GM12872 (cell line): ENCODE results near the gene HMGB1.

Experiments
- TF ChIP-seq, protein P1 (sequence below): IDR thresholded peaks from 3 replicates; pipeline ENCODE4 v1.5.1; 2011; ENCODE audit warnings: low read depth, mild to moderate bottlenecking, low read length, moderate library complexity; ENCODE audit not compliant: insufficient read depth

Gene HMGB1

DNA sequence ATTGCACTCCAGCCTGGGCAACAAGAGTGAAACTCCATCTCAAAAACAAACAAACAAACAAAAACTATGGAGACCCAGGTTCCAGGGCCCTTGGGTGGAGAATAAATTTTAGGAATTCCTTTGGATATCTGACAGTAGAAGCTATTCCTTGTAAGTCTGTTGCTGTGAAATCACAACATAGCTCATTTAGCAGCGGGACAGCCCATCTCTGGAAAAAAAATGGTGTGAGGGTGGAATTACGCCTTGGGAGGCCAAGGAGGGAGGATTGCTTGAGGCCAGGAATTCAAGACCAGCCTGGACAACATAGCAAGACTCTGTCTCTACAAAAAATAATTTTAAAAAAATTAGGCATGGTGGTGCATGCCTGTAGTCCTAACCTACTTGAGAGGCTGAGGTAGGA is 15.7 kb downstream of the HMGB1 start:
- TF ChIP-seq, protein P1, sequence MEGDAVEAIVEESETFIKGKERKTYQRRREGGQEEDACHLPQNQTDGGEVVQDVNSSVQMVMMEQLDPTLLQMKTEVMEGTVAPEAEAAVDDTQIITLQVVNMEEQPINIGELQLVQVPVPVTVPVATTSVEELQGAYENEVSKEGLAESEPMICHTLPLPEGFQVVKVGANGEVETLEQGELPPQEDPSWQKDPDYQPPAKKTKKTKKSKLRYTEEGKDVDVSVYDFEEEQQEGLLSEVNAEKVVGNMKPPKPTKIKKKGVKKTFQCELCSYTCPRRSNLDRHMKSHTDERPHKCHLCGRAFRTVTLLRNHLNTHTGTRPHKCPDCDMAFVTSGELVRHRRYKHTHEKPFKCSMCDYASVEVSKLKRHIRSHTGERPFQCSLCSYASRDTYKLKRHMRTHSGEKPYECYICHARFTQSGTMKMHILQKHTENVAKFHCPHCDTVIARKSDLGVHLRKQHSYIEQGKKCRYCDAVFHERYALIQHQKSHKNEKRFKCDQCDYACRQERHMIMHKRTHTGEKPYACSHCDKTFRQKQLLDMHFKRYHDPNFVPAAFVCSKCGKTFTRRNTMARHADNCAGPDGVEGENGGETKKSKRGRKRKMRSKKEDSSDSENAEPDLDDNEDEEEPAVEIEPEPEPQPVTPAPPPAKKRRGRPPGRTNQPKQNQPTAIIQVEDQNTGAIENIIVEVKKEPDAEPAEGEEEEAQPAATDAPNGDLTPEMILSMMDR, result no peak

DNA sequence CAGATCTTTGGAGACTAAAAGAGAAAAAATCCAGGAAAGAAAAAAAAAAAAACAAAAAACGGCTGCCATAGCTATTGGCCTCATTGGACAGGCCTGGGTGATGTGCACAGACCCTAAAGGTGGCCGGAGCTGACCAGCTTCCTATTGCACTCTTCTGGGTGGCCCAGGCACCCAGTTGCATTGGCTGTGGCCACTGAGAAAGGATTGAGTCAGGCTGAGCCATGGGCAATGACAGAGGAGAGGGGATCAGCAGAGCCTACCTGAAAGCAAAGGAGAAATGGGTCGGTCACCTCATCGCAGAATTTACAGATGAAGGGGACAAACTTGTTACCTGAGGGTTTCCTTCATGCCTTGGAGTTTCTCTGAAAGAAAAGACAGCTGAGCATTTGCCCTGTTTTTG is 17.3 kb downstream of the HMGB1 start:
- TF ChIP-seq, protein P1, result no peak

DNA sequence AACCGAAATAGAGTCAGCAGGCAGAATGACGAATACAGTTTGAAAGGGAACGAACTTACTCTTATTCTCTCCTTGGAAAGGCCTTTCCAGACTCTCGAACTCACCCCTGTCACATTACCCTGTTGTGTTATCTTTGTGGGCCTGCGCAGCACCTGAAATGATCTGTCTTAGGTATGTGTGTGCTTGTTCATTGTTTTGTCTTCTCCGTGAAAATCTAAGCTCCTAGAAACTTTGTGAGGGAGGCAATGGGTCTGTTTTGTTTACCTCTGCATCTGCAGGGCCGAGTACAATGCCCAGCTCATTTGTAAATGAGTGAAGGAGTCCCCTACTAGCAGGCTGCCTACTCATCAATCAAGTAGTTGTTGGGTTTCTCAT is 19.6 kb downstream of the HMGB1 start:
- TF ChIP-seq, protein P1, result no peak

DNA sequence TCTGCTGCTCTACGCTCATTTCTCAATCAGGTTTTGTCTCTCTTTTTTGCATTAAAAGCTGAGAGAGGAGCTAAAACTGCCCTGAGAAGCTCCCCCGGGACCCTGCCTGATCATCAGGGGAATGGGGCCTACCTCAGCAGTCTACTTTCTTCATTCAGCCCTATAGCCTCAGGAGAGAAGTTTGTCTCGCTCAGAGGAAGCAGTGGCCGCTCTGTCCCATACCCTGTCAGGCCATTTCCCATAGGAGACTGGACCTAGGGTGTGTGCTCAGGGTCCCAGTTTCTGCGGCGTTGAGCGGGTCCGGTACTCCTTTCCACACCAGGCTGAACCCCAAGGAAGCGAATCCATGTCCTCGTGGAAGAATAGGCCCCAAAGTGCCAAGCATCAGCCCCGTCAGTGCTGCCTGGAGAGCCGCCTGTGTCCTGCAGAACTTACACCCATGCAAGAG is 21.8 kb downstream of the HMGB1 start:
- TF ChIP-seq, protein P1, result no peak

DNA sequence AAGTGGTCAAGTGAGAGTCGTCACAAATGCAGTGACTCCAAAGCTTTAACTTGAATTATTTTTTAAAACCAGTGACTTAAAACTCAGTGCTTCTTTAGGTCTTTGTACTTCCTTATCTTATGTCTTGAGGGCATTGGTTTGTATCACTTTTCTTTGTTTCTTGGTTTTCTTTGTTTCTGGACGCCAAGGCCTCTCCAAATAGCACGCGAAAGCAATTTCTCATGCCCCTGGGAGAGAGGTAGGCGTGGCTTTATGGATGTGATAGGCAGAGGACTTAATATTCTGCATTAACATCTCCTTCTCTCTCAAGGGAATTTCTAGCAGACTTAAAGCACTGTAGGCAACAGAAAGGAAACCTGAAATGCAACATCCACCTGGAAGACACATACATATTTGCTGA is 22.8 kb downstream of the HMGB1 start:
- TF ChIP-seq, protein P1, result no peak

DNA sequence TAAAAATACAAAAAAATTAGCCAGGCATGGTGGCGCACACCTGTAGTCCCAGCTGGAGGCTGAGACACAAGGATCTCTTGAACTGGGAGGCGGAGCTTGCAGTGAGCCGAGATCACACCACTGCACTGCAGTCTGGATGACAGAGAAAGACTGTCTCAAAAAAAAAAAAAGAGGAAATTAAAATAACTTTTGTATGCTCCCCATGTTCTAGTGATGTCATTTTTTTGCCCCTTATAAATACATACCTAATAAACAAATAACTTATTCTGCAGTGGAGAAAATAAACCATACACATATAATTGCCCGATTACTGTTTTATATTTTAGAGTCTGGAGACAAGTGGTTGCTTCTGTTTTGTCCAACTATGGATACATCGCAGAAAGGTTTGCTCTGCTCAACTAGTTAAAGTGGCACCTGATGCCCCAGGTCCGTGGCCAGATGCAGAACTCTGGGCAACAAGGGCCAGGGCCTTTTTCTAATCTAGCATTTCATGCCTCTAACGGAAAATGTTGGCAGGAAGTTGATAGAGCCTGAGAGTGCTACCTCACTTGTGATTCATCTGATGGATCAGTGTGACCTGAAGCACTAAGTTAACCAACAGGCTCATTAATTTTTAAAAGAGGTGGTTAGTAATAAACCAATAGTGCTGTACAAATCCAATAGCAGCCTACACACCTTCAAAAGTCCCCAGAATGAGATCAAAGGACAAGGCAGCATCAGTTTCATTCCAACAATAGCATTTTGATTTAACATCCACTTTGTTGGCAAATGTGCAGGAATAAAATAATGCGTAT is 24.6 kb downstream of the HMGB1 start:
- TF ChIP-seq, protein P1, result no peak

DNA sequence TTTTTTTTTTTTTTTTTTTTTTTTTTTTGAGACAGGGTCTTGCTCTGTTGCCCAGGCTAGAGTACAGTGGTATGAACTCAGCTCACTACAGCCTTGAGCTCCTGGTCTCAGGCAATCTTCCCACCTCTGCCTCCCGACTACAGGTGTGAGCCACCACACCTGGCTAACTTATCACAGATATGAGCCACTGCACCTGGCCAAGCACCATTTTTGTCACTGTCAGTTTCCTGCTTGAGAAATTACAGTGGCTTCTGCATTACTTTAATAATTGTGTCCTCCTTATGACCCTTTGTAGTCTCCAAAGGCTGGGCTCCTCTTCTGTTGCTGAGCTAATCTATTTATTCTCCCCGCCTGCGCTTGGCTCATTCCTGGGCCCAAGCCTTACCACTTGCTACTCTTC is 27.4 kb downstream of the HMGB1 start:
- TF ChIP-seq, protein P1, result no peak
